Glutamatergic neuron (in vitro differentiated cells): ENCODE data around the gene HMMR. TPM values are rescaled to one million over a fixed set of nuclear protein-coding genes. Genes with fewer than 3 reads are reported as not detected.
"Not testable (repeated sequence)": the region's sequence is repeated elsewhere in the genome, so short reads cannot be mapped to it uniquely, and the experiment has no call there.

Experiments
- DNase-seq: peaks from one replicate; pipeline ENCODE4 v3.0.0; 2022
- H3K27ac Mint-ChIP-seq: one replicate; pipeline ENCODE4 v1.8.0; 2020; ENCODE audit warnings: mild to moderate bottlenecking, mixed read lengths, inconsistent platforms; ENCODE audit not compliant: unreplicated experiment
- H3K27me3 Mint-ChIP-seq: one replicate; pipeline ENCODE4 v1.8.0; 2020; ENCODE audit warnings: mild to moderate bottlenecking, moderate library complexity, mixed read lengths, inconsistent platforms; ENCODE audit not compliant: unreplicated experiment
- H3K36me3 Mint-ChIP-seq: one replicate; pipeline ENCODE4 v1.8.0; 2020; ENCODE audit warnings: mild to moderate bottlenecking, mixed read lengths, inconsistent platforms; ENCODE audit not compliant: unreplicated experiment
- H3K4me1 Mint-ChIP-seq: one replicate; pipeline ENCODE4 v1.8.0; 2020; ENCODE audit warnings: mild to moderate bottlenecking, low read depth, mixed read lengths, inconsistent platforms; ENCODE audit not compliant: unreplicated experiment
- H3K4me3 Mint-ChIP-seq: one replicate; pipeline ENCODE4 v1.8.0; 2020; ENCODE audit warnings: mild to moderate bottlenecking, mixed read lengths, inconsistent platforms; ENCODE audit not compliant: unreplicated experiment
- H3K9me3 Mint-ChIP-seq: one replicate; pipeline ENCODE4 v1.8.0; 2020; ENCODE audit warnings: mild to moderate bottlenecking, moderate library complexity, mixed read lengths, inconsistent platforms; ENCODE audit not compliant: unreplicated experiment
- long read RNA-seq: library from polyadenylated mRNA; unstranded; transcript quantifications from one replicate; pipeline ENCODE4 v2.0.0, GENCODE V29; 2020; ENCODE audit not compliant: unreplicated experiment
- total RNA-seq: library from RNA; stranded (reverse); fragmentation: NEBNext Ultra II Directional; extraction: Animal tissue kit (Norgen Biotek cat#: 25700); gene quantifications from one replicate; pipeline ENCODE4 v1.2.1, GENCODE V29; 2021; ENCODE audit not compliant: unreplicated experiment
- TF ChIP-seq, protein P1 (sequence below): fragments of 200-600 bp; sonication (generic); IDR thresholded peaks from one replicate; pipeline ENCODE4 v1.5.0; 2021; ENCODE audit not compliant: partially characterized antibody, unreplicated experiment

HMMR gene
- 7.4 TPM for total RNA-seq
- long read RNA-seq, partial matches to known transcripts: 0 of 2 reads
- long read RNA-seq, other reads (novel, unspliced or antisense): 0 of 2 reads

DNA sequence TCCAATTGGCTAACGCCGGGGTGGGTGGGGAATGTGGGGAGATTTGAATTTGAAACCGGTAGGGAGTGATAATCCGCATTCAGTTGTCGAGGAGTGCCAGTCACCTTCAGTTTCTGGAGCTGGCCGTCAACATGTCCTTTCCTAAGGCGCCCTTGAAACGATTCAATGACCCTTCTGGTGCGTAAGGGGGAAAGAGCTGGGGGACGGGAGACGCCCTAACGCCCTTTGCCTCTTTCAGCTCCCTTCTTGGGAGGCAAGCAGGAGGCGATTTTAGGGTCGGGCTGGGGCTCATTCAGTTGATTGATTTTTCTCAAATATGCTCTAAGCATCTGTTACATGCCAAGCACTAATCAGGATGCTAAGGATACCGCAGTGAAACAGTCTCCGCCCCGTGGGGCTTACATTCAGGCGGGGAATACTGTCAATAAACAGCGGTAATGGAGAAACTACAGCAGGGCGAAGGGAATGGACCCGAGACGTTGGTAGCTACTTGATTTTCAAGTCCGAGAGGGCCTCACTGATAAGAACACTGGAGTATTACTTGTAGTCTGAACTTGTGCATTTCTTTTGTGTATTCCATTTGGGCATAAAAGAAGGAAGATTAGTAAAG lies at the start of gene HMMR:
HMMR (plus strand) TSS at position 71 of the 610 bp plus-strand sequence; CDS start at position 132, 61 bp downstream.
- Mint-ChIP-seq H3K4me3 (peak within 1 kb of the TSS; percentile 99), H3K27me3 (peaks cover 6% of the 10 kb centered on the region), H3K4me1 (peaks cover 4% of the 10 kb centered on the region), H3K9me3 (peaks cover 8% of the 10 kb centered on the region), H3K36me3 (no peaks in the 10 kb centered on the region), H3K27ac (peak within 1 kb of the TSS; percentile 96)
- TF ChIP-seq, protein P1, sequence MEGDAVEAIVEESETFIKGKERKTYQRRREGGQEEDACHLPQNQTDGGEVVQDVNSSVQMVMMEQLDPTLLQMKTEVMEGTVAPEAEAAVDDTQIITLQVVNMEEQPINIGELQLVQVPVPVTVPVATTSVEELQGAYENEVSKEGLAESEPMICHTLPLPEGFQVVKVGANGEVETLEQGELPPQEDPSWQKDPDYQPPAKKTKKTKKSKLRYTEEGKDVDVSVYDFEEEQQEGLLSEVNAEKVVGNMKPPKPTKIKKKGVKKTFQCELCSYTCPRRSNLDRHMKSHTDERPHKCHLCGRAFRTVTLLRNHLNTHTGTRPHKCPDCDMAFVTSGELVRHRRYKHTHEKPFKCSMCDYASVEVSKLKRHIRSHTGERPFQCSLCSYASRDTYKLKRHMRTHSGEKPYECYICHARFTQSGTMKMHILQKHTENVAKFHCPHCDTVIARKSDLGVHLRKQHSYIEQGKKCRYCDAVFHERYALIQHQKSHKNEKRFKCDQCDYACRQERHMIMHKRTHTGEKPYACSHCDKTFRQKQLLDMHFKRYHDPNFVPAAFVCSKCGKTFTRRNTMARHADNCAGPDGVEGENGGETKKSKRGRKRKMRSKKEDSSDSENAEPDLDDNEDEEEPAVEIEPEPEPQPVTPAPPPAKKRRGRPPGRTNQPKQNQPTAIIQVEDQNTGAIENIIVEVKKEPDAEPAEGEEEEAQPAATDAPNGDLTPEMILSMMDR: no peak
- DNase-seq: peak; percentile 50

- H3K4me1 Mint-ChIP-seq: not testable (repeated sequence)
- peak overlapping the region; percentile 30 for H3K4me3 Mint-ChIP-seq
These were observed 44.8 kb upstream of the HMMR start for GRCh38 chr5:163415673-163416072.

GRCh38 chr5:163424836-163425235 lies 35.6 kb upstream of the HMMR start:
- TF ChIP-seq, protein P1: no peak
- Mint-ChIP-seq H3K4me1 (no peaks in the 10 kb centered on the region), H3K36me3 (no peaks in the 10 kb centered on the region), H3K9me3 (no peaks in the 10 kb centered on the region), H3K4me3 (no peak overlapping the region), H3K27ac (no peak overlapping the region), H3K27me3 (no peaks in the 10 kb centered on the region)
- no peak for DNase-seq

More at GRCh38 chr5:163415673-163416072, 44.8 kb upstream of the HMMR start:
- not testable (repeated sequence) for DNase-seq, H3K27ac Mint-ChIP-seq, H3K36me3 Mint-ChIP-seq, H3K9me3 Mint-ChIP-seq, H3K27me3 Mint-ChIP-seq

DNA sequence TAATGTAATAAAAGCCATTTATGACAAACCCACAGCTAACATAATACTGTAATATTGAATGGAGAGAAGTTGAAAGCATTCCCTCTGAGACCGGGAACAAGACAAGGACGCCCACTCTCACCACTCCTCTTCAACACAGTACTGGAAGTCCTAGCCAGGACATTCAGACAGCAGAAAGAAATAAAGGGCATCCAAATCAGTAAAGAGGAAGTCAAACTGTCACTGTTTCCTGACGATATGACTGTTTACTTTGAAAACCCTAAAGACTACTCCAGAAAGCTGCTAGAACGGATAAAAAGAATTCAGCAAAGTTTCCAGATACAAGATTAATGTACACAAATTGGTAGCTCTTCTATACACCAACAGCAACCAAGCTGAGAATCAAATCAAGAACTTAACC lies 34.3 kb upstream of the HMMR start:
- H3K27ac Mint-ChIP-seq, H3K4me1 Mint-ChIP-seq: not testable (repeated sequence)

GRCh38 chr5:163432544-163432943 lies 27.9 kb upstream of the HMMR start:
- no peak for DNase-seq
- H3K27me3 Mint-ChIP-seq: peaks cover 2% of the 10 kb centered on the region
- no peak overlapping the region for H3K27ac Mint-ChIP-seq
- no peaks in the 10 kb centered on the region for H3K4me1 Mint-ChIP-seq
- H3K36me3 Mint-ChIP-seq: no peaks in the 10 kb centered on the region
- no peaks in the 10 kb centered on the region for H3K9me3 Mint-ChIP-seq
- TF ChIP-seq, protein P1: no peak
- H3K4me3 Mint-ChIP-seq: no peak overlapping the region

More for the DNA sequence above, 34.3 kb upstream of the HMMR start:
- not testable (repeated sequence) for H3K9me3 Mint-ChIP-seq, DNase-seq, H3K36me3 Mint-ChIP-seq, H3K4me3 Mint-ChIP-seq, H3K27me3 Mint-ChIP-seq

- no peak overlapping the region for H3K27ac Mint-ChIP-seq
- H3K9me3 Mint-ChIP-seq: no peaks in the 10 kb centered on the region
- H3K36me3 Mint-ChIP-seq: no peaks in the 10 kb centered on the region
- DNase-seq: no peak
- no peaks in the 10 kb centered on the region for H3K4me1 Mint-ChIP-seq
- TF ChIP-seq, protein P1: no peak
- H3K27me3 Mint-ChIP-seq: peaks cover 2% of the 10 kb centered on the region
- H3K4me3 Mint-ChIP-seq: no peak overlapping the region
These were observed 27.2 kb upstream of the HMMR start for GRCh38 chr5:163433271-163433670.
